ENCODE data around the gene EN1.

Gene EN1

GRCh38 chr2:118813111-118813510 is 34.3 kb downstream of the EN1 start:
- Histone ChIP-seq H4K20me1 (ENCODE audit: insufficient read depth, low read length, poor library complexity, severe bottlenecking) (no peaks in the 10 kb centered on the region), H3K9me3 (ENCODE audit: insufficient read depth, low read depth, low read length) (no peaks in the 10 kb centered on the region), H3K4me3 (ENCODE audit: low read length, poor library complexity, severe bottlenecking) (no peak overlapping the region), H3K79me2 (ENCODE audit: insufficient read depth, low read length) (no peaks in the 10 kb centered on the region), H3K4me2 (ENCODE audit: low read depth, low read length, poor library complexity, severe bottlenecking) (no peak overlapping the region), H3K4me1 (ENCODE audit: insufficient read depth, low read length, poor library complexity, severe bottlenecking) (no peaks in the 10 kb centered on the region), H3K36me3 (ENCODE audit: insufficient read depth, low read length) (no peaks in the 10 kb centered on the region), H3K27me3 (ENCODE audit: insufficient read depth, low read length, poor library complexity, severe bottlenecking) (no peaks in the 10 kb centered on the region), H3K9me2 (replicated peaks; ENCODE audit: low read depth, low read length) (no peaks in the 10 kb centered on the region), H2AFZ (ENCODE audit: low read length) (no peak overlapping the region), H3K9ac (ENCODE audit: low read depth, low read length, poor library complexity, severe bottlenecking) (no peak overlapping the region), H3F3A (ENCODE audit: low read depth) (no peaks in the 10 kb centered on the region)
- TF ChIP-seq CTCF (conservative IDR thresholded peaks at IDR 0.05; ENCODE audit: low read length) (no peak), EZH2phosphoT487 (IDR thresholded peaks at IDR 0.05; ENCODE audit: borderline replicate concordance) (no peak)

GRCh38 chr2:118812552-118812951 is 34.9 kb downstream of the EN1 start:
- H3K27me3 ChIP-seq (ENCODE audit: insufficient read depth, low read length, poor library complexity, severe bottlenecking) = no peaks in the 10 kb centered on the region
- H3K4me1 ChIP-seq (ENCODE audit: insufficient read depth, low read length, poor library complexity, severe bottlenecking) = no peaks in the 10 kb centered on the region
- no peaks in the 10 kb centered on the region for H3K79me2 ChIP-seq (ENCODE audit: insufficient read depth, low read length)
- no peaks in the 10 kb centered on the region for H4K20me1 ChIP-seq (ENCODE audit: insufficient read depth, low read length, poor library complexity, severe bottlenecking)
- H3K4me2 ChIP-seq (ENCODE audit: low read depth, low read length, poor library complexity, severe bottlenecking) = no peak overlapping the region
- no peak overlapping the region for H2AFZ ChIP-seq (ENCODE audit: low read length)
- H3F3A ChIP-seq (ENCODE audit: low read depth) = no peaks in the 10 kb centered on the region
- H3K9me2 ChIP-seq (replicated peaks; ENCODE audit: low read depth, low read length) = no peaks in the 10 kb centered on the region
- no peak overlapping the region for H3K9ac ChIP-seq (ENCODE audit: low read depth, low read length, poor library complexity, severe bottlenecking)
- no peak overlapping the region for H3K4me3 ChIP-seq (ENCODE audit: low read length, poor library complexity, severe bottlenecking)
- no peaks in the 10 kb centered on the region for H3K36me3 ChIP-seq (ENCODE audit: insufficient read depth, low read length)
- H3K9me3 ChIP-seq (ENCODE audit: insufficient read depth, low read depth, low read length) = no peaks in the 10 kb centered on the region
- no peak for TF ChIP-seq EZH2phosphoT487 (IDR thresholded peaks at IDR 0.05; ENCODE audit: borderline replicate concordance)
- no peak for TF ChIP-seq CTCF (conservative IDR thresholded peaks at IDR 0.05; ENCODE audit: low read length)

GRCh38 chr2:118811514-118812115 is 35.8 kb downstream of the EN1 start:
- no peak for TF ChIP-seq CTCF (conservative IDR thresholded peaks at IDR 0.05; ENCODE audit: low read length)
- no peak for TF ChIP-seq EZH2phosphoT487 (IDR thresholded peaks at IDR 0.05; ENCODE audit: borderline replicate concordance)
- Histone ChIP-seq H3F3A (ENCODE audit: low read depth) (no peaks in the 10 kb centered on the region), H3K4me3 (ENCODE audit: low read length, poor library complexity, severe bottlenecking) (no peak overlapping the region), H3K9ac (ENCODE audit: low read depth, low read length, poor library complexity, severe bottlenecking) (no peak overlapping the region), H3K4me2 (ENCODE audit: low read depth, low read length, poor library complexity, severe bottlenecking) (no peak overlapping the region), H3K27me3 (ENCODE audit: insufficient read depth, low read length, poor library complexity, severe bottlenecking) (no peaks in the 10 kb centered on the region), H3K9me3 (ENCODE audit: insufficient read depth, low read depth, low read length) (no peaks in the 10 kb centered on the region), H3K79me2 (ENCODE audit: insufficient read depth, low read length) (no peaks in the 10 kb centered on the region), H3K4me1 (ENCODE audit: insufficient read depth, low read length, poor library complexity, severe bottlenecking) (no peaks in the 10 kb centered on the region), H2AFZ (ENCODE audit: low read length) (no peak overlapping the region), H3K36me3 (ENCODE audit: insufficient read depth, low read length) (no peaks in the 10 kb centered on the region), H3K9me2 (replicated peaks; ENCODE audit: low read depth, low read length) (no peaks in the 10 kb centered on the region), H4K20me1 (ENCODE audit: insufficient read depth, low read length, poor library complexity, severe bottlenecking) (no peaks in the 10 kb centered on the region)

Measured in Loucy (cell line).